HEK293 (cell line): ENCODE results near the gene CHCHD1.

ENCODE experiments used
- SCRT1 ChIP-seq: fragments of 450-650 bp; formaldehyde crosslinking; IDR thresholded peaks from 2 replicates; pipeline ENCODE4 v1.5.1; 2016; ENCODE audit warnings: missing biosample characterization, missing genetic modification characterization, borderline replicate concordance
- TCF7L2 ChIP-seq: IDR thresholded peaks from 2 replicates; pipeline ENCODE4 v1.6.1; 2011; ENCODE audit warnings: low read depth, mild to moderate bottlenecking, inconsistent platforms, low read length, moderate library complexity, borderline replicate concordance
- ZNF16 ChIP-seq: fragments of 450-650 bp; formaldehyde crosslinking; IDR thresholded peaks from 2 replicates; pipeline ENCODE4 v1.5.1; 2016; ENCODE audit warnings: low read depth, missing biosample characterization, missing genetic modification characterization
- ZNF214 ChIP-seq: fragments of 450-650 bp; formaldehyde crosslinking; IDR thresholded peaks from 2 replicates; pipeline ENCODE4 v1.5.1; 2017; ENCODE audit warnings: missing biosample characterization, mild to moderate bottlenecking, missing genetic modification characterization, borderline replicate concordance
- ZNF426 ChIP-seq: fragments of 450-650 bp; formaldehyde crosslinking; IDR thresholded peaks from 2 replicates; pipeline ENCODE4 v1.5.1; 2017; ENCODE audit warnings: missing biosample characterization, missing genetic modification characterization, mild to moderate bottlenecking, inconsistent platforms, moderate library complexity
- ZNF521 ChIP-seq: fragments of 450-650 bp; formaldehyde crosslinking; IDR thresholded peaks from 2 replicates; pipeline ENCODE4 v1.5.1; 2017; ENCODE audit warnings: missing biosample characterization, mild to moderate bottlenecking, missing genetic modification characterization
- ZNF776 ChIP-seq: fragments of 450-650 bp; formaldehyde crosslinking; IDR thresholded peaks from 2 replicates; pipeline ENCODE4 v1.5.0; 2017; ENCODE audit warnings: missing biosample characterization, missing genetic modification characterization, borderline replicate concordance
- ZNF785 ChIP-seq: fragments of 450-650 bp; formaldehyde crosslinking; IDR thresholded peaks from 2 replicates; pipeline ENCODE4 v1.5.1; 2016; ENCODE audit warnings: missing biosample characterization, missing genetic modification characterization
- ZSCAN16 ChIP-seq: fragments of 450-650 bp; formaldehyde crosslinking; IDR thresholded peaks from 2 replicates; pipeline ENCODE4 v1.5.1; 2016; ENCODE audit warnings: missing biosample characterization, missing genetic modification characterization
- TF ChIP-seq, protein P1 (sequence below): fragments of 450-650 bp; formaldehyde crosslinking; IDR thresholded peaks from 2 replicates; pipeline ENCODE4 v1.5.1; 2016; ENCODE audit warnings: missing biosample characterization, missing genetic modification characterization
- TF ChIP-seq, protein P2 (sequence below): fragments of 450-650 bp; formaldehyde crosslinking; IDR thresholded peaks from 2 replicates; pipeline ENCODE4 v1.5.1; 2017; ENCODE audit warnings: missing biosample characterization, mild to moderate bottlenecking, missing genetic modification characterization, moderate library complexity

DNA sequence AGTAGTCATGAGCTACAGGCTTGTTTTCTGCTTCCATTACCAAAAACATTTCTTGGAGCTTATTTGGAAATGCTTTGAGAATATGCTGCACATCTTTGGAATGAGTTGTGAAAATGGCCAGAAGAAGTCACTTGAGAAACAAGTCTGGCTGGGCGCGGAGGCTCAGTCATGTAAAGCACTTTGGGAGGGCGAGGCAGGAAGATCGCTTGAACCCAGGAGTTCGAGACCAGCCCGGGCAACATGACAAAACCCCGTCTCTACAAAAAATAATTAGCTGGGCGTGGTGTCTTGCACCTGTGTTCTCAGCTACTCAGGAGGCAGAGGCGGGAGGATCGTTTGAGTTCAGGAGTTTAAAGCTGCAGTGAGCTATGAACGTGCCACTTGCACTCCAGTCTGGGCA, 882 bp upstream of the CHCHD1 start:
- TF ChIP-seq ZNF776 (tag by site-specific recombination), result no peak
- TF ChIP-seq, protein P1, sequence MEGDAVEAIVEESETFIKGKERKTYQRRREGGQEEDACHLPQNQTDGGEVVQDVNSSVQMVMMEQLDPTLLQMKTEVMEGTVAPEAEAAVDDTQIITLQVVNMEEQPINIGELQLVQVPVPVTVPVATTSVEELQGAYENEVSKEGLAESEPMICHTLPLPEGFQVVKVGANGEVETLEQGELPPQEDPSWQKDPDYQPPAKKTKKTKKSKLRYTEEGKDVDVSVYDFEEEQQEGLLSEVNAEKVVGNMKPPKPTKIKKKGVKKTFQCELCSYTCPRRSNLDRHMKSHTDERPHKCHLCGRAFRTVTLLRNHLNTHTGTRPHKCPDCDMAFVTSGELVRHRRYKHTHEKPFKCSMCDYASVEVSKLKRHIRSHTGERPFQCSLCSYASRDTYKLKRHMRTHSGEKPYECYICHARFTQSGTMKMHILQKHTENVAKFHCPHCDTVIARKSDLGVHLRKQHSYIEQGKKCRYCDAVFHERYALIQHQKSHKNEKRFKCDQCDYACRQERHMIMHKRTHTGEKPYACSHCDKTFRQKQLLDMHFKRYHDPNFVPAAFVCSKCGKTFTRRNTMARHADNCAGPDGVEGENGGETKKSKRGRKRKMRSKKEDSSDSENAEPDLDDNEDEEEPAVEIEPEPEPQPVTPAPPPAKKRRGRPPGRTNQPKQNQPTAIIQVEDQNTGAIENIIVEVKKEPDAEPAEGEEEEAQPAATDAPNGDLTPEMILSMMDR (tag by site-specific recombination), result no peak
- no peak for TF ChIP-seq ZNF426
- no peak for TF ChIP-seq ZNF16 (tag by site-specific recombination)
- TF ChIP-seq ZNF785 (tag by site-specific recombination), result no peak
- no peak for TF ChIP-seq ZSCAN16 (tag by site-specific recombination)
- TF ChIP-seq, protein P2, sequence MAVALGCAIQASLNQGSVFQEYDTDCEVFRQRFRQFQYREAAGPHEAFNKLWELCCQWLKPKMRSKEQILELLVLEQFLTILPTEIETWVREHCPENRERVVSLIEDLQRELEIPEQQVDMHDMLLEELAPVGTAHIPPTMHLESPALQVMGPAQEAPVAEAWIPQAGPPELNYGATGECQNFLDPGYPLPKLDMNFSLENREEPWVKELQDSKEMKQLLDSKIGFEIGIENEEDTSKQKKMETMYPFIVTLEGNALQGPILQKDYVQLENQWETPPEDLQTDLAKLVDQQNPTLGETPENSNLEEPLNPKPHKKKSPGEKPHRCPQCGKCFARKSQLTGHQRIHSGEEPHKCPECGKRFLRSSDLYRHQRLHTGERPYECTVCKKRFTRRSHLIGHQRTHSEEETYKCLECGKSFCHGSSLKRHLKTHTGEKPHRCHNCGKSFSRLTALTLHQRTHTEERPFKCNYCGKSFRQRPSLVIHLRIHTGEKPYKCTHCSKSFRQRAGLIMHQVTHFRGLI (tag by site-specific recombination), result no peak
- TF ChIP-seq TCF7L2, result no peak
- no peak for TF ChIP-seq SCRT1
- no peak for TF ChIP-seq ZNF521 (tag by site-specific recombination)
- TF ChIP-seq ZNF214 (tag by site-specific recombination), result no peak
